HG03095 (cell line): ENCODE data around the gene NREP.

ENCODE experiments used
- ATAC-seq: cut with Tn5 transposase; IDR thresholded peaks from one replicate; pipeline ENCODE4 v1.9.1; 2021; ENCODE audit warnings: moderate library complexity; ENCODE audit not compliant: unreplicated experiment

NREP gene

GRCh38 chr5:111756581-111757354 lies at the start of gene NREP:
Gene NREP (minus strand): TSS chr5:111757194. CDS start chr5:111755772, 1,422 bp downstream.
- ATAC-seq: no peak

GRCh38 chr5:111806753-111807152 lies 49.8 kb upstream of the NREP start:
- ATAC-seq: no peak

- ATAC-seq: no peak
Measured at GRCh38 chr5:111806156-111806555, 49.2 kb upstream of the NREP start.

- ATAC-seq: no peak
Measured at GRCh38 chr5:111805071-111805470, 48.1 kb upstream of the NREP start.

- no peak for ATAC-seq
Measured at GRCh38 chr5:111800351-111800750, 43.4 kb upstream of the NREP start.

- ATAC-seq: no peak
Measured at GRCh38 chr5:111795142-111795541, 38.1 kb upstream of the NREP start.

- ATAC-seq: no peak
Measured at GRCh38 chr5:111792471-111793058, 35.6 kb upstream of the NREP start.

GRCh38 chr5:111790295-111790694 lies 33.3 kb upstream of the NREP start:
- ATAC-seq: no peak

- ATAC-seq: no peak
Measured at GRCh38 chr5:111787006-111787405, 30.0 kb upstream of the NREP start.

- ATAC-seq: no peak
Measured at GRCh38 chr5:111784491-111785181, 27.6 kb upstream of the NREP start.

GRCh38 chr5:111783537-111783936 lies 26.5 kb upstream of the NREP start:
- ATAC-seq: no peak

- ATAC-seq: no peak
Measured at GRCh38 chr5:111782216-111782615, 25.2 kb upstream of the NREP start.

GRCh38 chr5:111781200-111781599 lies 24.2 kb upstream of the NREP start:
- no peak for ATAC-seq

GRCh38 chr5:111779922-111780292 lies 22.9 kb upstream of the NREP start:
- ATAC-seq: no peak

- ATAC-seq: no peak
Measured at GRCh38 chr5:111779260-111779921, 22.4 kb upstream of the NREP start.

- ATAC-seq: no peak
Measured at GRCh38 chr5:111776913-111777781, 20.2 kb upstream of the NREP start.

GRCh38 chr5:111775224-111775623 lies 18.2 kb upstream of the NREP start:
- ATAC-seq: no peak

- ATAC-seq: no peak
Measured at GRCh38 chr5:111774525-111774924, 17.5 kb upstream of the NREP start.

- ATAC-seq: no peak
Measured at GRCh38 chr5:111772456-111773122, 15.6 kb upstream of the NREP start.

- ATAC-seq: no peak
Measured at GRCh38 chr5:111769541-111769940, 12.5 kb upstream of the NREP start.
